ENCODE measurements around the gene DIAPH2. TPM values are rescaled to one million over a fixed set of nuclear protein-coding genes. Genes with fewer than 3 reads are reported as not detected.
"Not testable (repeated sequence)": the region's sequence is repeated elsewhere in the genome, so short reads cannot be mapped to it uniquely, and the experiment has no call there.

DIAPH2 gene
- total RNA-seq, 4 donors from 2014 or later, result 39.5 to 61.0 (median 56.5) TPM

GRCh38 chrX:96843566-96843965 is 158.9 kb downstream of the DIAPH2 start:
- no peaks in the 10 kb centered on the region for H3K9me3 ChIP-seq
- no peak overlapping the region for H3K27ac ChIP-seq
- 62% methylated on average over 5 of the region's 5 CpGs; no CpG with 5 or more reads in 1 of the 2 donors for WGBS, 2 donors (ENCODE audit: low coverage in 1 of 2)
- intact Hi-C loops (cut with DNase I; ENCODE audit: low total_unique reads) (no loop called here), in situ Hi-C loops (cut with MboI; ENCODE audit: low pct_ligation_motif_present in 1 of 4, low pct_unique_long_range_greater_than_20kb in 1 of 4, low sequenced_read_pairs in 3 of 4) (no loop called here)
- H3K4me1 ChIP-seq, result no peaks in the 10 kb centered on the region
- TF ChIP-seq, protein P1, sequence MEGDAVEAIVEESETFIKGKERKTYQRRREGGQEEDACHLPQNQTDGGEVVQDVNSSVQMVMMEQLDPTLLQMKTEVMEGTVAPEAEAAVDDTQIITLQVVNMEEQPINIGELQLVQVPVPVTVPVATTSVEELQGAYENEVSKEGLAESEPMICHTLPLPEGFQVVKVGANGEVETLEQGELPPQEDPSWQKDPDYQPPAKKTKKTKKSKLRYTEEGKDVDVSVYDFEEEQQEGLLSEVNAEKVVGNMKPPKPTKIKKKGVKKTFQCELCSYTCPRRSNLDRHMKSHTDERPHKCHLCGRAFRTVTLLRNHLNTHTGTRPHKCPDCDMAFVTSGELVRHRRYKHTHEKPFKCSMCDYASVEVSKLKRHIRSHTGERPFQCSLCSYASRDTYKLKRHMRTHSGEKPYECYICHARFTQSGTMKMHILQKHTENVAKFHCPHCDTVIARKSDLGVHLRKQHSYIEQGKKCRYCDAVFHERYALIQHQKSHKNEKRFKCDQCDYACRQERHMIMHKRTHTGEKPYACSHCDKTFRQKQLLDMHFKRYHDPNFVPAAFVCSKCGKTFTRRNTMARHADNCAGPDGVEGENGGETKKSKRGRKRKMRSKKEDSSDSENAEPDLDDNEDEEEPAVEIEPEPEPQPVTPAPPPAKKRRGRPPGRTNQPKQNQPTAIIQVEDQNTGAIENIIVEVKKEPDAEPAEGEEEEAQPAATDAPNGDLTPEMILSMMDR (IDR thresholded peaks at IDR 0.05), result no peak
- TF ChIP-seq EP300 (IDR thresholded peaks at IDR 0.05; ENCODE audit: low read depth), result no peak
- no peak for TF ChIP-seq POLR2AphosphoS5 (IDR thresholded peaks at IDR 0.05)
- no peak for TF ChIP-seq POLR2A (IDR thresholded peaks at IDR 0.05)
- no peaks in the 10 kb centered on the region for H3K36me3 ChIP-seq
- DNase-seq, result no peak
- no peaks in the 10 kb centered on the region for H3K27me3 ChIP-seq
- no peak overlapping the region for H3K4me3 ChIP-seq

DNA sequence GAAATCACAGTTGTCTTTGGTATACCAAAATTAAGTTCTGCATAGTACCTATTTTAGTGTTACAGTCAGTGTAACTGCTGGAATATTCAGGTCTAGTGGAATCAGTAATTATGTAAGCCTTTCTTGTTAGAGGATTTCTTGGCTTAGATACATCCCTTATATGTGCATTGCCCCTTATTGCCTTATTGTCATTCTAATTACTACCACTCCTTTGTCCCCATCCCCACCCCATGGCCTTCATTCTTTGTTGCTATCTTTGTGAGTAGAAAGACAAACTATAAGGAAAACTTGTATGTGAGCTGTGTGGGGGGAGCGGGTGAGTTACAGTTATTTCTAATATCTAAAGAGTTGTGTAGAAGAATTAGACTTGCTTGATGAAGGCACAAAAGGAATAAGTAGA is 162.2 kb downstream of the DIAPH2 start:
- Histone ChIP-seq H3K4me1 (no peaks in the 10 kb centered on the region), H3K36me3 (no peaks in the 10 kb centered on the region), H3K9me3 (no peaks in the 10 kb centered on the region), H3K27me3 (no peaks in the 10 kb centered on the region), H3K4me3 (no peak overlapping the region), H3K27ac (no peak overlapping the region)
- intact Hi-C loops (cut with DNase I; ENCODE audit: low total_unique reads) (no loop called here), in situ Hi-C loops (cut with MboI; ENCODE audit: low pct_ligation_motif_present in 1 of 4, low pct_unique_long_range_greater_than_20kb in 1 of 4, low sequenced_read_pairs in 3 of 4) (no loop called here)
- 94% methylated on average over 1 of the region's 1 CpG; no CpG with 5 or more reads in 1 of the 2 donors for WGBS, 2 donors (ENCODE audit: low coverage in 1 of 2)
- no peak for TF ChIP-seq POLR2A (IDR thresholded peaks at IDR 0.05)
- TF ChIP-seq, protein P1 (IDR thresholded peaks at IDR 0.05), result no peak
- no peak for TF ChIP-seq POLR2AphosphoS5 (IDR thresholded peaks at IDR 0.05)
- TF ChIP-seq EP300 (IDR thresholded peaks at IDR 0.05; ENCODE audit: low read depth), result no peak
- no peak for DNase-seq

GRCh38 chrX:96859422-96859821 is 174.8 kb downstream of the DIAPH2 start:
- DNase-seq; H3K9me3 ChIP-seq; intact Hi-C loops (cut with DNase I; ENCODE audit: low total_unique reads); H3K27ac ChIP-seq; H3K4me3 ChIP-seq; H3K4me1 ChIP-seq; in situ Hi-C loops (cut with MboI; ENCODE audit: low pct_ligation_motif_present in 1 of 4, low pct_unique_long_range_greater_than_20kb in 1 of 4, low sequenced_read_pairs in 3 of 4); H3K36me3 ChIP-seq; H3K27me3 ChIP-seq: not testable (repeated sequence)
- 95% methylated on average over 4 of the region's 4 CpGs; no CpG with 5 or more reads in 1 of the 2 donors for WGBS, 2 donors (ENCODE audit: low coverage in 1 of 2)

GRCh38 chrX:96861218-96861617 is 176.6 kb downstream of the DIAPH2 start:
- no peaks in the 10 kb centered on the region for H3K36me3 ChIP-seq
- TF ChIP-seq EP300 (IDR thresholded peaks at IDR 0.05; ENCODE audit: low read depth), result no peak
- no peaks in the 10 kb centered on the region for H3K27me3 ChIP-seq
- WGBS, 2 donors (ENCODE audit: low coverage in 1 of 2), result 50 to 68% methylated on average over 1 to 3 of the region's 3 CpGs
- DNase-seq, result no peak
- H3K4me1 ChIP-seq, result no peaks in the 10 kb centered on the region
- no peaks in the 10 kb centered on the region for H3K9me3 ChIP-seq
- intact Hi-C loops (cut with DNase I; ENCODE audit: low total_unique reads) (no loop called here), in situ Hi-C loops (cut with MboI; ENCODE audit: low pct_ligation_motif_present in 1 of 4, low pct_unique_long_range_greater_than_20kb in 1 of 4, low sequenced_read_pairs in 3 of 4) (no loop called here)
- H3K27ac ChIP-seq, result no peak overlapping the region
- no peak overlapping the region for H3K4me3 ChIP-seq

DNA sequence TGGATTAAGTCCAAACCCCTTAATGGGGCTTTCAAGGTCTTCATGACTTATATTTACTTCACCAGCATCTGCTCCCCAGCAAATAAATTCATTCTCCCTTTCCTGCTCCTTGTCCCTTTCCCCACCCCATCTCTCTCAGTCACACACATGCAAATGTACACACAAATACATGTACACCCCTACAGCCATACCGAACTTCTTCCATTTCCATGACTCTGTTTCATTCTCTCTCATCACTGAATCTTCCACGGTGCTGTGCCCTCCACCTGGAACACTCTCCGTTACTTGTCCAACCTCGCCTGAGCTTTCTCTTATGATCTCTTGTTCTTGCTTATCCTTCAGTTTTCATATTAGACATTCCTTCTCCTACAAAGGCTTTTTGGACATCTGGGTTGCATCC is 177.0 kb downstream of the DIAPH2 start:
- TF ChIP-seq POLR2A (IDR thresholded peaks at IDR 0.05), result no peak
- no peak for TF ChIP-seq POLR2AphosphoS5 (IDR thresholded peaks at IDR 0.05)
- TF ChIP-seq, protein P1 (IDR thresholded peaks at IDR 0.05), result no peak
- TF ChIP-seq EP300 (IDR thresholded peaks at IDR 0.05; ENCODE audit: low read depth), result no peak
- 90 to 100% methylated on average over 1 to 4 of the region's 4 CpGs for WGBS, 2 donors (ENCODE audit: low coverage in 1 of 2)
- H3K9me3 ChIP-seq, result no peaks in the 10 kb centered on the region
- DNase-seq, result no peak
- no peaks in the 10 kb centered on the region for H3K27me3 ChIP-seq
- in situ Hi-C loops (cut with MboI; ENCODE audit: low pct_ligation_motif_present in 1 of 4, low pct_unique_long_range_greater_than_20kb in 1 of 4, low sequenced_read_pairs in 3 of 4), result no loop called here
- no peak overlapping the region for H3K27ac ChIP-seq
- no peaks in the 10 kb centered on the region for H3K36me3 ChIP-seq
- no peaks in the 10 kb centered on the region for H3K4me1 ChIP-seq
- H3K4me3 ChIP-seq, result no peak overlapping the region
- intact Hi-C loops (cut with DNase I; ENCODE audit: low total_unique reads), result no loop called here
